Fibroblast of skin of scalp (primary cell): ENCODE measurements around the gene ACTL10. TPM values are rescaled to one million over a fixed set of nuclear protein-coding genes. Genes with fewer than 3 reads are reported as not detected.
"Not testable (repeated sequence)": the region's sequence is repeated elsewhere in the genome, so short reads cannot be mapped to it uniquely, and the experiment has no call there.

Experiments
- DNase-seq: peaks from one replicate; pipeline ENCODE4 v3.0.0-alpha.2; 2013
- polyA plus RNA-seq, 2 experiments: library from polyadenylated mRNA; unstranded; fragments of 120-200 nt; gene quantifications; one replicate each; pipeline ENCODE4 v1.2.1, GENCODE V29; 2013; ENCODE audit not compliant: insufficient read length in 2 of 2

The ACTL10 gene
- polyA plus RNA-seq (2013, experiment 1 of 2; ENCODE audit: insufficient read length) = 0.77 TPM
- 1.1 TPM for polyA plus RNA-seq (2013, experiment 2 of 2; ENCODE audit: insufficient read length)

DNA sequence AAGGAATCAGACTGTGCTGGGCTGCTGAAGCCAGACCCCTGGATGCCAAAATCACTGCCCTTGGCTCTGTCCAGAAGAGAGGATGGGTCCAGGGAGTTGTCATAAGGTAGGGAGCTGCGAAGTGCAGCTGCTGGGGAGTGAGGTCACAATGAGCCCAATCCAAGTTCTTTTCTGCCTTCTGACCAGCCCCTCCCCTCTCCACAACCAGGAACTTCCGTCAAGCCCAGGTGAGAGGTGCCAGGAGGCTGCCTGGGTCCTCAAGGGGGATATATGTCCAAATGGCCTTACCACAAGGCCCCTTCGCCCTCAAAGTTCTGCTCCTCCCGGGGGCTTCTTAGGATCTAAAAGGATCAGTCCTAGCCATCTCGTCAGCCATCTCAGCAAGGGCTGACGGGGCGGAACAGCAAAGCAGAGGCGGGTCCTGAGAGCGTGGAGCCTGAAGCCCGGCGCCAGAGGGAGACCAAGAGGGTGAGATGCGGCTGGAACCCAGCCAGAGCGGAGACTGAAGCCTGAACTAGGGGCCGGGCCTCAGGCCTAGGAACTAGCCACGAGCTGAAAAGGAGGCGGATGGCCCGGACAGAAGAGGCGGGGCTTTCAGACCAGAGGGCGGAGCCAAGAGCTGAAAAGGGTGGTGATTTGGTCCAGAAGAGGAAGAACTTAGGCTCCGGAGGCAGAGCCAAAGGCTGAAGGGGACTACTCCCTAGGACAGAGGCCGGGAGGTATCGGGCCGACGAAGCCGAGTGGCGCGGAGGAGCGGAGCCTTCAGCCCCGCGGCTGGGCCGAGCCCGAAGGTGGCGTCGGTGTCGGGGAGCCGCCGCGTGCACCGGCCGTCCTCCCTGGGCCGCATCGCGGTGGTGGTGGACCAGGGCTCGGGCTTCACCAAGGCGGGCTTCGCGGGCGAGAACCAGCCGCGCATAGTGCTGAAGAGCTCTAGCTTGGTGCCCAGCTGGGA is at the start of gene ACTL10:
Gene ACTL10, plus strand, starts transcription at position 651 of the 952 bp plus-strand sequence. CDS start 555 bp downstream, outside the sequence.
- peak; percentile 98 for DNase-seq

DNA sequence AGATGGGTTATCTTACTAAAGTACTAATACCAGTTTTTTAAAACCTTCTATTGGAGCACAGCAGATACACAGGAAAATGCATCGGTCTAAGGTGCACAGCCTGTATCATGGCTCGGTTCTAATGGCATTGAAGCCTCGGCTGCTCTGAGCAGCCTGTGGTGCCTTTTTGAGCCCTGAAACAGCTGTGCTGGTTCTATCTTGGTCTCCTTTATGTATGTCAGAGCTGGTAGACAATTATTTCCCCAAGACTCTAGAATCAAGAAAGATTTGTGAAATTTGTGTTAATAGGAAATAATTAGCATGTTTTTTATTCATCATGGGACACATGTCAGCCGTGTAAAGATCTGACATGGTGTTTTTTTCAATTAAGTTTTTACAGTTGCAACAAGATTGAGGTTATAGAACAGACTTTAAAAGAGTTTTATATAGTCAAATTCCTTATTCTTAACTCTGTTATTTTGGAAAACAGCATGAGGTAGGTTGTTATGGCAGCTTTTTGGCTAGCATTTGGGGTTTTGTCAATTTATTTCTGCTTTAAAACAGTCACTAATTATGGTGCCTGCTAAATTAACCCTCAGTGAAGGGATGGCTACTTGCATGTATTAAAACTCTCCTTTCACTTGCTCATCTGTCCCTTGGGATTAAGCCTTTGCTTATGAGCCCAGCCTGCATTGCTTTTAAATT is 44.9 kb upstream of the ACTL10 start:
- DNase-seq = peak; percentile 5

DNA sequence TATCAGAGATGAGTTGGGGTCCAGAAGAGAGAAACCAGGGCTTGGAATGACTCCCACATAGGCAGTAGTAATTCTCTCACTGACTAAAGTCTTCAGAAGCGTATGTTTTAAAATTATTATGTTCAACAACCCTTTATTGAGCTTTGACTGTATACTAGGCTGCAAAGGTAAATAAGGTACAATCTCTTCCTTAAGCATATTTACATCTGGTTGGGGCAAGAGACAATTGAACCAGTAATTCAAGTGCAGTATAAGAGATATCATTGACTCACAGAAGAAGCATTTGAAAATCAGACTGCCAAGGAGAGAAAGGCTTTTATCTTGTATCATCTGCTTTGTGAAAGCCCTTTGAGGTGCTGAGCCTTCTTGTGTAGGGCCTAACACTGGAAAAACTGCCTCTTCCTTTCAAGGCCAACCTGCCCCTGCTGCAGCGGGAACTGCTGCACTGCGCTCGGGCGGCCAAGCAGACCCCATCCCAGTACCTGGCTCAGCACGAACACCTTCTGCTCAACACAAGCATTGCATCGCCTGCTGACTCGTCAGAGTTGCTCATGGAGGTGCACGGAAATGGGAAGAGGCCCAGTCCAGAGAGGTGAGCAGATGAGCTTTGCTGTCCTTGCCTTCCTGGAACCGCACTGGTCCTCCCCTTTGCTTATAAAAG is 43.9 kb upstream of the ACTL10 start:
- no peak for DNase-seq

DNA sequence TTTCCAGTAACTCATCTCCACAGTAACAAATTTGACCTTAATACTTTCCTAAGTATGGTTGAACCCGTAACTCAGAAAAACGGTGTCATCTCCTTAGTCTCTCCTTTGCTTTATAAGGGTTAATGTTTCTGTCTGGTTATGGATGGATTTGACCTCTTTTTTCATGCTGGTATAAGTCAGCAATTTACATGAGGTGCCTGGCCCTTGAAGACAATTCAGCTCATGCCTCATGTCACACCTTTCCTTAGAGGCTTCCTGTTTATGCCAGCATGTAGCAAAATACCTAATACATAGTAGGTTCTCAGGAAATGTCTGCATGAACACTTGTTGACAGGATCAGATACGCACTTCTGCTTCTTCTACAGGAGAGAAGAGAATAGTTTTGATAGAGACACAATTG is 42.3 kb upstream of the ACTL10 start:
- DNase-seq = no peak

DNA sequence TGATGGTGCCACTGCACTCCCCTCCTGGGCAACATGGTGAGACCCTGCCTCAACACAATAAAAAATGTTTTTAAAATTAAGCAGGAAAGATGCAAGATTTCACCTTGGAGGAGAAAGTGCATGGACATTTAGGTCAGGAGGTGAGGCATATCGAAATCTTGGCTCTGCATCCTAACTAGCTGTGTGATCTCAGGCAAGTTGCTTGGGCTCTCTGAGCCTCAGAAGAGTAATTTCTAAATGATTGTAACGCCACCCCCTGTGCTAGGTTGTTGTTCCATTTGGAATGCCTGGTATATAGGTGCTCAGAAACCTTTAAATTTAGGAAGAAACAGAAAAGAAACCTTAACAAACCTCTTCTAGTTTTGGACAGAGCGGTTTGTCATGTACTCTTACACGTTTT is 40.6 kb upstream of the ACTL10 start:
- DNase-seq = no peak

DNA sequence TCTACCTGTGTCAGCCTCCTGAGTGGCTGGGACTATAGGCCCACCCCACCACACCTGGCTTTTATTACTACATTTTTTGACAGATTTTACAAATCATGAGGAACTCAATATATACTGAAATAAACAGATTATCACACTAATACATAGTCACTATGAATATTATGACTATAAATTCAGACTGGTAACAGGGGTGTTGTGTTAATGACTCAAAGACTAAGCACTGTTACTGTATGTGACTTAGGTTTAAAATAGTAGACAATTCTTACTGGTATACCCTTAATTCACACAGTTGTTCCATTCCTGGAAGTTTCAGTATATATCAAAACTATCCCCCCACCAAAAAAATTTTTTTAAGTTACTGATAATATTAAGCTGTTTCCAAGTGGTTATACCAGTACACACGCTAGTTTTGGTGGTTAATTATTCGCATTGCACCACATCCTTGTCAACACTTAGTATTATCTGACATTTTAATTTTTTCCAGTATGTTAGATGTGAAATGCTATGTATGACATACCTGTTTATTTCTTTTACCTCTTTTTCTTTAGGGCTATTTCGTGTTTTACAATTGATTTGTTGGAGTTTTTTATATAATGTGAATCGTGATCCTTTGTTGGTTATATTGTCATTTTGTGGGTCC is 39.0 kb upstream of the ACTL10 start:
- no peak for DNase-seq

DNA sequence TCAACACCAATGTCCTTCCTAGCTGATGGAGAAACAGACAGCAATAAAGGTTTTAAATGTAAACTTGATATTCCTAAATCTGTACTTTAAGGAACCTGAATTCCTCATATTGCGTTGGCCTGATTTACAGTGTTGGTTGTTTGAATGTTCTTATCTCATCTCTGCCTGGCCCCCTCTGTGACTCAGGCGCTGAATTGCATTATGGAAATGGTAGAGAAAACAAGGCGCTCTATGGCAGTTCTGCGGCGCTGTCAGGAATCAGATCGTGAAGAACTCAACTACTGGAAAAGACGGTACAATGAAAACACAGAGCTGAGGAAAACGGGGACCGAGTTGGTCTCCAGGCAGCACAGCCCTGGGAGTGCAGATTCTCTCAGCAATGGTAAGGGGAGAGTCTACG is 37.2 kb upstream of the ACTL10 start:
- DNase-seq = no peak

DNA sequence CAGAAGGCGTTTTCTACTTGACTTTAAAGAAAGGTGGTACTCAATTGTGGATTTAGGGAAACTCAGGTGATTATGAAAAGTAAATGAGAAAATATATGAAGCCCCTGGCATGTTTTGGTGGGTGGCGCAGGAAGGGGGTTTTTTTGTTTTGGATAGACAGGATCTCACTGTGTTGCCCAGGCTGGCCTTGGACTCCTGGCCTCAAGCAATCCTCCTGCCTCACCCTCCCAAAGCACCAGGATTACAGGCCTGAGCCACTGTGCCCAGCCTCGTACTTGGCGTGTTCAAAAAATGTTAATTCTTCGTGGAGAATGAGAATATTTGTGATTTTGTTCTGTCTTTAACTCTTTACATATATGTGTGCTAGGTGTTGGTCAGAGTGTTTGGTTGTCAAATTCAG is 36.8 kb upstream of the ACTL10 start:
- DNase-seq = no peak

DNA sequence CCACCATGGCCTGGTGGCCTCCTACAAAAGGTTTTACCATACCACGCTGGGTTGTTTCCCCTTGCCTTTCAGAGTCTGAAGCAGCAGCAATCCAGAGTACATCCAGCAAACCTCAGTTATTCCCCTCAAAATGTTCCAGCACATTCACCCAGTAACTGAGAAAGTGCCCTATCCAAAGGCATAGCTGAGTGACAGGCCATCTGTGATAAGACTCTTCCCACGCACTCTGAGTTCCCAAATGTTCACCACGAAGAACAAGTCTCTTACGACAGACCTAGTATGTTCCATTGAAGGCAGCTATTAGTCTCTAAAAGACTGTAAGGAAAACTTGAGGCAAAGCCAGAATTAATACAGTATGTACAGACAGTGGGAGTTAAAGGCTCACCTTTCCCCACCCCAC is 36.2 kb upstream of the ACTL10 start:
- no peak for DNase-seq

DNA sequence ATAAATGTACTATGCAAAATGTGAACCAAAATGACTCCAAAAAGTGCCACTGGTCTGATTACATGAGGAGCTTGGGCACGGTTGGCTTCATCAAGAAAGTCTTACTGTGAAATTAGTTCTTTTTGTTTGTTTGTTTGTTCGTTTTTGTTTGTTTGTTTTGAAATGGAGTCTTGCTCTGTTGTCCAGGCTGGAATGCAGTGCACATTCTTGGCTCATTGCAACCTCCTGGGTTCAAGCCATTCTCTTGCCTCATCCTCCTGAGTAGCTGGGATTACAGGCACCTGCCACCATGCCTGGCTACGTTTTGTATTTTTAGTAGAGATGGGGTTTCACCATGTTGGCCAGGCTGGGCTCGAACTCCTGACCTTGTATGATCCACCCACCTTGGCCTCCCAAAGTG is 34.8 kb upstream of the ACTL10 start:
- DNase-seq = not testable (repeated sequence)

DNA sequence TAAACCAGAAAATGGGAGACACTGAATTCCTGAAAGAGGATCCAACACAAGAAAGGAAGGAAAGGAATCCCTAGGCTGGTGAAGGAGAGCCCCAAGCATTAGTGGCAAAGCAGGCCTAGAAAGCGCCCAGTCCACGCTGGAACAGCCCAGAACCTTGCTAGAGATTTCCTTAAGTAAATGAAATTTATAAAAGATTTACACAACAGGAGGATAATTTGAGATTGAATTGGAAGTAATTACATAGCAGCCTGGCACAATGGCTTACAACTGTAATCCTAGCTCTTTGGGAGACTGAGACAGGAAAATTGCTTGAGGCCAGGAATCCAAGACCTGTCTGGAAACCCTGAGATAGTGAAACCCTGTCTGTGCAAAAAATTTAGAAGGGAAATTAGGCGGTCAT is 31.4 kb upstream of the ACTL10 start:
- no peak for DNase-seq

DNA sequence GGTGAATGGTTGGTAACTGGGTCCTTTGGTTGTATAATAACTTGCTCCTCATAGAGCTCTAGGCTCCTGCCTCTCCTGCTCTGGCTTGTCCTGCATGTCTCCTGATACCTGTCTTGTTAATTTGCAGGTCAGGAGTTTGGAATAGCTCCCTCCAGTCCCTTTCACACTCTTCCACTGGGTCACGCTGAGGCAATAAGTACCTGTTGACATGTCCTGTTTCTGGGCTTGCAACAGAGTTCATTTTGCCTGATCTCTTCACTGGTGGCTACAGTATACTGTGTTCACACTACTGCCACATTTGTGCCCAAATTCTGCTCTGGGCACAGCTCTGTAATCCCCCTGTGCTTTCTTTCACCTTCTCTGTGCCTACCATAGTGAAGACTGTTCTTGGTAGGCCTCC is 30.0 kb upstream of the ACTL10 start:
- no peak for DNase-seq

DNA sequence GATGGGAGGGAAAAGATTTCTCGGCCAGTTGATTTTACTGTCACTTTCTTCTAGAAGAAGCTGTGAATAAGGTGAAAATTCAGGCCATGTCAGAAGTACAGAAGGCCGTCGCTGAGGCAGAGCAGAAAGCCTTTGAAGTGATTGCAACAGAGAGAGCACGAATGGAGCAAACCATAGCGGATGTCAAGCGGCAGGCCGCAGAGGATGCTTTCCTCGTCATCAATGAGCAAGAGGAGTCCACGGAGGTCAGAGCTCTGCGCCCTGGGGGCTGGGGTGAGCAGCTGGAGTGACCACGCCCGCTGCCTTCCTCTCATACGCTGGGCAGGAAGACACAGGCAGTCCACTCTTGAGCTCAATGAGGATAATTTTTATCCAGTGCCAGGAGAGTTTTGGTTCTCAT is 26.5 kb upstream of the ACTL10 start:
- DNase-seq = no peak

DNA sequence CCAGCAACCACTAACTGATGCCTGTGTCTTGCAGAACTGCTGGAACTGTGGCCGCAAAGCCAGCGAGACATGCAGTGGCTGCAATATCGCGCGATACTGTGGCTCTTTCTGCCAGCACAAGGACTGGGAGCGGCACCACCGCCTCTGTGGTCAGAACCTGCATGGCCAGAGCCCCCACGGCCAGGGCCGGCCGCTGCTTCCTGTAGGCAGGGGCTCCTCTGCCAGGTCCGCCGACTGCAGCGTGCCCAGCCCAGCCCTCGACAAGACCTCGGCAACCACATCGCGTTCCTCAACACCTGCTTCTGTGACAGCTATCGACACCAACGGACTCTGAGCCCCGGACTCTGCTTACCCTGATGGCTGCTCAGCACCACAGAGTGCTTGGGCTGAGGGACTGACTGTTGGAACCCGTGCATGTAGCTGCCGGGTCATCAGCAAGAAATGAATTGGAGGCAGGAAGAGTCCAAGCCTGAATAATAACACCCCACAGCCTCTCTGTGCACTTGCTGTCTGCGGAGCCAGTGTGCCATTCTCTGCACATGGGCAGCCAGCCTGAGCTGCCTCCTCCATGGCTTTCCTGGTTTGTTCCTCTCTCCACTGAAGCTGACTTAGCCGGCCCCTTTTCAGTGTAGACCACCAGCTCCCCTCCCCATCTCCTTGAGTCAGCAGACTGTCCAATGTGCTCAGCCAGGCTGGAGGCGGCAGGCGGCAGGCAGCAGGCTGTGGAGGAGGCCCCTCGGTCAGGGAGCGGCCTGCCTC is 22.3 kb upstream of the ACTL10 start:
- DNase-seq = no peak

DNA sequence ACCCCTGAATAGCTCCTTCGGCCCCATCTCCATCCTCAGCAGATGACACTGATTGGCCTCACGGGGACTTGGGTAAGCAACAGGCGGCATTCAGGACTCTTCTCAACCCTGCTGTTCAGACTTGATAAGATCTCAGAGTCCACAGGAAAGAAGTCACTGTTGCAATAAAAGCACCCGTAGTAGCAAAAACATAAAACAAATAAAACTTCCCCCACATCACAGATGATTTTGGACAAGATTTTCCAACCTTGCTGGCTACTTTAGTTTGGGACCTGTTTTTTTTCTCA is 21.7 kb upstream of the ACTL10 start:
- no peak for DNase-seq

DNA sequence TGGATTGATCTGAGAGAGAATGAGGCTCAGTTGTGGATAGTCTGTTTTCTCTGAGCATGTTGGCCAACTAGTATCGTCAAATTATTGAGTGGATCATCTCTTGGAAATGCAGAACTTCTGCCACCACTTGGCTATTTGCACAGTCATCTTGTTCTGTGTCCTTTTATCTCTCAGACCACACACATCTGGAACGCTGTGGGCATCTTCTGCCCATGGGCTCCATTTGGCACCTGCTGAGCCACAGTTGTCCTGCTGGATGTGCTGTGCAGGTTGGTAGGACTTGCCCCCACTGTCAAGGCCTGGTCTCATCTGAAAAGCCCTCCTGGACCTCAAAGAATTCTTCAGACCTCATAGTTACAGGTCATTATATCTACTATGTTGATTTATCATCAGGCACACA is 21.3 kb upstream of the ACTL10 start:
- no peak for DNase-seq

DNA sequence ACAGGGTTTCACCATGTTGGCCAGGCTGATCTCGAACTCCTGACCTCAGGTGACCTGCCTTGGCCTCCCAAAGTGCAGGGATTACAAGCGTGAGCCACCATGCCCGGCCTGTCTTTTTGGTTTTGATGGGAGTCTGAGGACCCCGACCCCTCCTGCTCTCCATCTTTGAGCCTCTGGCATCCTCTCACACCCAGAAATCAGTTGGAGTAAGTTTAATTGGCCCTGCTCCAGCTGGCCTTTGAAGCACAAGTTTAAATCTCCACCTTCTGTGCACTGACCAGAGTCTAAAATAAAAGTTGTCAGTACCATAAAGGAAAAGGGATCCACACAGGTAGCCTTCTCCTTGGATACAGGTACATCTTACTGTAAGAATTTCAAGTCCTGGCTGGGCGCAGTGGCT is 20.6 kb upstream of the ACTL10 start:
- DNase-seq = no peak

DNA sequence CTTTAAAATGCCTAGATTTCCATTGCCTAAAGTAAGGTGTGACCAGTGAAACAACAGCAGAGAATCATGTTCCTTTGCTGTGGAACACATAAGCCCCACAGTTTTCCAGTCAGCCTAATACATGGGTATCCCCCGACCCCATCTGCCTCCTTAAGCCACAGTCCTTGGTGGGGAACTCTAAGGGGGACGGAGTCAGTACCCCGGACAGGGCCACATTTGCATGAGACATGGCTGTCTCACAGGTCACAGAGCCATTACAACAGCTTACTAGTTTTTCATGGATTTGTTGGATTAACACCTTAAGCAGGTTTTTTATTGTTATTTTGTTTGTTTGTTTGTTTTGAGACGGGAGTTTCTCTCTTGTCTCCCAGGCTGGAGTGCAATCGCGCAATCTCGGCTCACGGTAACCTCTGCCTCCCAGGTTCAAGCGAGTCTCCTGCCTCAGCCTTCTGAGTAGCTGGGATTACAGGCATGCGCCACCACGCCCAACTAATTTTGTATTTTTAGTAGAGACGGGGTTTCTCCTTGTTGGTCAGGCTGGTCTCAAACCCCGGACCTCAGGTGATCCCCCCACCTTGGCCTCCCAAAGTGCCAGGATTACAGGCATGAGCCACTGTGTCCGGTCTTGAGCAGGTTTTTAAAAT is 19.7 kb upstream of the ACTL10 start:
- not testable (repeated sequence) for DNase-seq

DNA sequence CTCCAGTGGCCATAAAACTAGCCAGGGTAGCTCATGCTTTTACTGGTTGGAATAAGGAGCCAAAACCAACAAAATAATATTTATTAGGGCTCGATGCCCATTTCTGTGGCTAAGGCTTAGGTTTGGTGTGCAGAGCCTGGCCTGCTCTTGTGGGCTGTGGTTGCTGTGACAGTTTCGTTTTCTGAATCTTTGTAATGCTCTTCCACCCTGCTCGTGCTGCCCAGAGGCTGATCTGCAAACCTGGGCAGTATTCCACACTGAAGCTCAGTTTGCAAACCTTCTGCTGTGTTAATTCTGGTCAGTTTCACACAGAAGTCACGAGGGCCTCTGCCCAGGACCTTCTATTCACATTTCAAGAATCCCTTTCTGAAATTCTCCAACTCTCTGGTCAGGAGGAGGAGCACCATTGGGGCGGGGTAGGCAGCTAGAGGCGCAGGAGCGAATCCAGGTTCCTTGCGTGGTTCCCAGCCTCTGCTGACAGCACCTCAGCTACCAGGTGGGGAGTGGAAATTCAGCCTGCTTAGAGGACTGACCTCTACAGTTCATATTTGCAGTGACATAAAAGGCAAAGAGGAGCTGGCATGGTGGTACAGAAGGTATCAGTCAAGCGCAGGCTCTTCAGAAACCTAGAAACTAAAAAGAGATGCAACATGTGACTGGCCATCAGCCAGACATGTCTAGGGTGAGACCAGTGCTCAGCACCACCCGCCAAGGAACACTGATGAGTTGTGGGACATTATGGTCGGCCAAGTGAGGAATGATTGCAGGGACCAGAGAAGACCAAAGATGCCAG is 18.9 kb upstream of the ACTL10 start:
- peak; percentile 78 for DNase-seq

DNA sequence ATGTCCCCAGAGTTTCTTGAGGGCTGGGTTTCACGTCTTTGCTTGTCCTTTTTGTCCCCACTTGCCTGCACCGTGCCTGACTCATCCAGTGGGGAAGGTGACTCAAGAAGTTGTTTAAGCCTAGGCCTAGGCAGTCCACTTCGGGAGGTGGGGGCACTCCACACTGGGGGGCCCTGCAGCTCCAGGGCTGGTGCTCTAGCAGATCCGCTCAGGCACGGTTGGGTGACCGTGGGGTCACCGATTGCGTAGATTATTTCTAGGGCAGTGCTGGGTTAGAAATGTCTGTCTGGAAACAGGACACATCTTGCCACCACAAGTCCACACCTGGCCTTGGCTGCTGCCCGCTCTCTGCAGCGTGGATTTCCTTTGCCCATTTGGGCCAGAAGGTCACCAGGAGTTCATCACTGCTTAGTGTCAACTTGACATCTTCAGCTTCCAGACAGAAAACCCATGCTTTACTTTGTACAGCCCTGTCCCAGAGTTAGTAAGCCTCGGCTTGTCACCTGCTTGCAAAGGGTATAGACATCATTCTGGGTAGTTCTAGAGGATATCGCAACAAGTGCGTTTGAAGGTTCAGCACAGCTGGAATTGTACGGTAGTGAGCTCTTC is 18.2 kb upstream of the ACTL10 start:
- no peak for DNase-seq
